Psoas muscle (tissue), 8 donors: ENCODE data around the gene STRBP. TPM values are rescaled to one million over a fixed set of nuclear protein-coding genes. Genes with fewer than 3 reads are reported as not detected.

ENCODE experiments used
- ATAC-seq, 4 donors: fragments of 200-7000 bp; cut with Tn5 transposase; one replicate each; pipeline ENCODE4 v1.9.1; 2020; ENCODE audit warnings: moderate library complexity in 3 of 4, mild to moderate bottlenecking in 2 of 4
- DNase-seq, 2 donors: peaks; one replicate each; pipeline ENCODE4 v3.0.0-alpha.2; 2020
- H3K27ac ChIP-seq: fragments of 200-600 bp; one replicate; pipeline ENCODE4 v1.8.0; 2022
- H3K27me3 ChIP-seq, 3 donors: fragments of 200-600 bp in 1 of 3; one replicate each; pipeline versions ENCODE4 v1.6.1 to v1.8.0; 2013 to 2022; ENCODE audit warnings: low read length in 2 of 3, mild to moderate bottlenecking in 2 of 3, moderate library complexity in 1 of 3; ENCODE audit not compliant: insufficient read depth in 3 of 3
- H3K36me3 ChIP-seq, 2 donors: fragments of 200-600 bp in 1 of 2; one replicate each; pipeline versions ENCODE4 v1.6.1 to v1.8.0; 2013 to 2022; ENCODE audit warnings: low read depth in 1 of 2, mild to moderate bottlenecking in 1 of 2, moderate library complexity in 1 of 2; ENCODE audit not compliant: insufficient read depth in 1 of 2
- H3K4me1 ChIP-seq: fragments of 200-600 bp; one replicate; pipeline ENCODE4 v1.8.0; 2022
- H3K4me3 ChIP-seq: fragments of 200-600 bp; one replicate; pipeline ENCODE4 v1.8.0; 2022; ENCODE audit warnings: mild to moderate bottlenecking
- H3K9me3 ChIP-seq: fragments of 200-600 bp; one replicate; pipeline ENCODE4 v1.8.0; 2022
- WGBS, 3 donors: extraction: QIAGEN DNeasy Blood & Tissue Kit; methylation state at CpG; one replicate each; pipeline versions ENCODE4 v1.1.6 to v1.1.7; 2013; 5-methylcytosine and 5-hydroxymethylcytosine counted together
- intact Hi-C, 2 donors: fragments of 100-400 bp; cut with DNase I; formaldehyde crosslinking; loops; one replicate each; pipeline versions ENCODE4 v1.11.0 to v1.14.2; 2022
- polyA plus RNA-seq, 3 donors: library from polyadenylated mRNA; stranded (reverse); fragments of 200-250 nt; gene quantifications; one replicate each; pipeline ENCODE4 v1.2.3, GENCODE V29; 2013
- total RNA-seq, 4 donors: library from RNA; stranded (reverse); fragmentation: NEBNext Ultra II Directional in 2 of 4; extraction: Animal tissue kit (Norgen Biotek cat#: 25700) in 2 of 4; gene quantifications; one replicate each; pipeline versions ENCODE4 v1.2.1 to v1.2.4, GENCODE V29; 2021 to 2023
- TF ChIP-seq, protein P1 (sequence below): fragments of 200-600 bp; IDR thresholded peaks from one replicate; pipeline ENCODE4 v1.8.0; 2022; ENCODE audit warnings: antibody characterized with exemption
- donor health status: healthy with polysubstance abuse.
- donor health status: DM: no; HTN: no; CAD: no; lungs with moderate emphysema.
- donor health status: Bipolar disorder and iron deficiency.
- donor health status: healthy.
- donor health status: DM: yes; HTN: yes; CAD: no.
- donor health status: DM: no; HTN: no; CAD: no.
- donor health status: DM: no; HTN: no; CAD: no.
- donor health status: DM: yes; HTN: yes; CAD: no.

The STRBP gene
- total and polyA plus RNA-seq, 7 donors = 3.8 to 8.5 (median 6.2) TPM

DNA sequence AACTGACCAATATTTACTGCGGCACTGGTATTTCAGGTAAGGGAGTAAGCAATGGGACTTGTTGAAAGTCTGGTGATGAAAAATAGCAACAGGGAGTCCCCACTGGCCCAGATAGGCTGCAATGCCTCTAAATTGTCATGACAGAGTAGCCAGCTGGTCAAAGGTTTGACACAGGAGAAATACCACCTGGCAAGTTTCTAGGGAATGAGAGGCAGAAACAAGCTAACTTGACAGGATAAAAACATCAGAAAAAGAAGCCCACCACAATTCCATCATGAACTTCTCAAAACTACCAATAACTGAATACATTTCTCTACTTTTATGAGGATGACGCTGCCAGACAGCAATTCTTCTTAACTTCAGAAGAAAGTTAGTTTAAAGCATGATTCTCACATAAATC lies 99.8 kb downstream of the STRBP start:
- Histone ChIP-seq H3K9me3 (no peaks in the 10 kb centered on the region), H3K36me3 (peaks cover 2 to 7% of the 10 kb centered on the region in 2 donors), H3K27me3 (no peaks in the 10 kb centered on the region), H3K27ac (no peak overlapping the region), H3K4me1 (no peaks in the 10 kb centered on the region), H3K4me3 (no peak overlapping the region)
- ATAC-seq = no peak
- intact Hi-C loops = no loop called here
- WGBS, 3 donors = 92 to 94% (median 94%) methylated on average over 2 of the region's 2 CpGs
- DNase-seq = no peak
- TF ChIP-seq, protein P1, sequence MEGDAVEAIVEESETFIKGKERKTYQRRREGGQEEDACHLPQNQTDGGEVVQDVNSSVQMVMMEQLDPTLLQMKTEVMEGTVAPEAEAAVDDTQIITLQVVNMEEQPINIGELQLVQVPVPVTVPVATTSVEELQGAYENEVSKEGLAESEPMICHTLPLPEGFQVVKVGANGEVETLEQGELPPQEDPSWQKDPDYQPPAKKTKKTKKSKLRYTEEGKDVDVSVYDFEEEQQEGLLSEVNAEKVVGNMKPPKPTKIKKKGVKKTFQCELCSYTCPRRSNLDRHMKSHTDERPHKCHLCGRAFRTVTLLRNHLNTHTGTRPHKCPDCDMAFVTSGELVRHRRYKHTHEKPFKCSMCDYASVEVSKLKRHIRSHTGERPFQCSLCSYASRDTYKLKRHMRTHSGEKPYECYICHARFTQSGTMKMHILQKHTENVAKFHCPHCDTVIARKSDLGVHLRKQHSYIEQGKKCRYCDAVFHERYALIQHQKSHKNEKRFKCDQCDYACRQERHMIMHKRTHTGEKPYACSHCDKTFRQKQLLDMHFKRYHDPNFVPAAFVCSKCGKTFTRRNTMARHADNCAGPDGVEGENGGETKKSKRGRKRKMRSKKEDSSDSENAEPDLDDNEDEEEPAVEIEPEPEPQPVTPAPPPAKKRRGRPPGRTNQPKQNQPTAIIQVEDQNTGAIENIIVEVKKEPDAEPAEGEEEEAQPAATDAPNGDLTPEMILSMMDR = no peak

DNA sequence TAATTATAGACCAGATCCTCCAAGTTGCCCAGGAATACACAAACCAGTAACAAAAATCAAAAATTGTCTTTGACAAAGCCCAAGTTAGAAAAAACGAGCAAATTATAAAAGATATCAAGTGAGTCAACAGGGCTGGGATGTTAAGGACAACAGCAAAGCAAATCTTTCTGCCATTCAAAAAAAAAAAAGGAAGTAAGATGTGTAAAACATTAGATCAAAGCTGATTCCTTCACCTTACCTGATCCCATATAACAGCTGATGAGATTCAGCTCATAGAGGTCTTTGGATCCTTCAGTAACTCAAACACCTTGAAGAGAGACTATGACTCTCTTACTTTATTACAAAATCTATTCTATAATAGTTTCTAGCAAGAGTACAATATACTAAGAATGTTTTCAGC lies 100.9 kb downstream of the STRBP start:
- Histone ChIP-seq H3K27ac (no peak overlapping the region), H3K9me3 (no peaks in the 10 kb centered on the region), H3K27me3 (no peaks in the 10 kb centered on the region), H3K36me3 (peaks cover 0 to 2% of the 10 kb centered on the region in 2 donors), H3K4me3 (no peak overlapping the region), H3K4me1 (no peaks in the 10 kb centered on the region)
- TF ChIP-seq, protein P1 = no peak
- ATAC-seq (no peak), DNase-seq (no peak)
- intact Hi-C loops = no loop called here
- 89 to 96% (median 90%) methylated on average over 1 of the region's 1 CpG for WGBS, 3 donors

DNA sequence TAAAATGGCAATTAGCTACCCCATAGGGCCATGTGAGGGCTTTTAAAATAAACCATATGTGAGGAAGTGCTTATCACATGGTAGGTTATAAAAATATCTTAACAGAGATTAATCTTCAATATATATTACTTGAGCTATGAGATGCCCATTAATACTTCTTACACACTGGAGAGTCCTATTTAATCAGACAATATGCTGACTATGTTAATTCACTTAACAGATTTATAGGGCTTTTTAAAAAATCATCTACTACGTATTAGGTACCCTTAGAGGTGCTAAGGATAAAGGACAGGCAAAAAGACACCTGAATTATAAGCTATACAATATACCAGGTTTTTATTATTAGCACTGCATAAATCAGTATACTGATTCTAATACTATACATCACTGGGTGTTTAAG lies 102.6 kb downstream of the STRBP start:
- intact Hi-C loops = no loop called here
- no peak overlapping the region for H3K27ac ChIP-seq
- no peaks in the 10 kb centered on the region for H3K27me3 ChIP-seq
- ATAC-seq = no peak
- peaks cover 0 to 2% of the 10 kb centered on the region in 2 donors for H3K36me3 ChIP-seq
- WGBS, 3 donors = 93 to 100% (median 98%) methylated on average over 1 of the region's 1 CpG
- no peaks in the 10 kb centered on the region for H3K4me1 ChIP-seq
- H3K9me3 ChIP-seq = no peaks in the 10 kb centered on the region
- DNase-seq = no peak
- TF ChIP-seq, protein P1 = no peak
- no peak overlapping the region for H3K4me3 ChIP-seq

DNA sequence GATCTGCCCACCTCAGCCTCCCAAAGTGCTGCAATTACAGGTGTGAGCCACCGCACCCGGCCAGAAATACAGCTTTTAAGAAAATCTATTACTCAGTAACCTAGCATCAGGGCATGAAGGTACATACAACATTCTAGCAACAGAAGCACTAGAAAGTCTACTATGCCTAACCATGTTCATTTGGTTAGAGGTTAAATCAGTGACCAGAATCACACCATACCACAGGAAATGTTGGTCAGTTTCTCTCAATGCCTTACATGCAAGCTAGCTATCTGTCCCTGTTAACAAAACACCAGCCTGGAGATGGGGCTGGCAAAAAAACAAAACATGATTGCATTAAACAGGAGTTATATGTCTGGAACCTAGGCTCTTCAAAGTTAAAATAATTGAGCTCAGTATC lies 104.1 kb downstream of the STRBP start:
- DNase-seq (no peak), ATAC-seq (no peak)
- TF ChIP-seq, protein P1 = no peak
- Histone ChIP-seq H3K4me1 (no peaks in the 10 kb centered on the region), H3K9me3 (no peaks in the 10 kb centered on the region), H3K27ac (no peak overlapping the region), H3K4me3 (no peak overlapping the region), H3K27me3 (no peaks in the 10 kb centered on the region), H3K36me3 (peaks cover 0 to 2% of the 10 kb centered on the region in 2 donors)
- intact Hi-C loops = no loop called here
- WGBS, 3 donors = 96 to 100% (median 98%) methylated on average over 2 of the region's 2 CpGs

DNA sequence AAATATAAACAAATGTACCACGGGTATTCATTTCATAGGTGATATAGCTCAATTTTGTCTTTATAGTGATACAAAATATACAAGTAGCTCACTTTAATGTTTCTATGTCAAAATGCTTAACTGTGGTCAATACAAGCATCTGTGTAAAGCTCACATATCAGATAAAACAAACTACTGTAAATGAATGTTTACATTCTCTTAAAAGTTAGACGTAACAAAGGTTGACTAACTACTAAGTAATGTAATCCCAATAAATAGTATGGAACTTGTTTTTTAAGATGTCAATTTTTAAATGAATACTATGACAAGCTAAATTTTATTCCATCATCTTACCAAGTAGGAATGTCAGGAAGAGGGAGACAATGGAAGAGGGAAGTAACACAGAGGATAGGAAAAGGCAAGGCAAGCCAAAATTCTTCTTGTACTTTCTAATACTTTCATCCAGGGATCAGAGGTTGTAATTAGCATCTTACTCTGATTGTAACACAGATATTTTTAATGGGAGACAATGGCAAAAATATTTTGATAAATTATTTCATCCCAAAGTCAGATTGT lies 105.5 kb downstream of the STRBP start:
- Histone ChIP-seq H3K27ac (no peak overlapping the region), H3K9me3 (no peaks in the 10 kb centered on the region), H3K4me3 (no peak overlapping the region), H3K4me1 (no peaks in the 10 kb centered on the region), H3K27me3 (no peaks in the 10 kb centered on the region), H3K36me3 (peaks cover 0 to 2% of the 10 kb centered on the region in 2 donors)
- intact Hi-C loops = no loop called here
- no peak for ATAC-seq
- WGBS, 3 donors = 82 to 84% (median 84%) methylated on average over 2 of the region's 2 CpGs
- DNase-seq = no peak
- TF ChIP-seq, protein P1 = no peak
